Neural cell (in vitro differentiated cells): ENCODE data around the gene CDYL. TPM values are rescaled to one million over a fixed set of nuclear protein-coding genes. Genes with fewer than 3 reads are reported as not detected.

Experiments used
- H2AFZ ChIP-seq: fragments of 200-600, 300-800 bp; sonication (generic), shearing (Covaris generic); 2 replicates; pipeline ENCODE4 v1.6.0; 2014; ENCODE audit warnings: low read depth, mild to moderate bottlenecking, antibody characterized with exemption, low read length, moderate library complexity
- H3F3A ChIP-seq: fragments of 200-600 bp; shearing (Covaris generic); 2 replicates; pipeline ENCODE4 v1.6.1; 2016; ENCODE audit warnings: mild to moderate bottlenecking, moderate library complexity, mixed read lengths, antibody characterized with exemption, low read length; ENCODE audit not compliant: insufficient read depth, poor library complexity, severe bottlenecking
- H3K27ac ChIP-seq: fragments of 200-600, 300-800 bp; sonication (generic), shearing (Covaris generic); 2 replicates; pipeline ENCODE4 v1.5.1; 2014; ENCODE audit warnings: mild to moderate bottlenecking, low read length, moderate library complexity
- H3K27me3 ChIP-seq: fragments of 300-800, 200-600 bp; sonication (generic), shearing (Covaris generic); 2 replicates; pipeline ENCODE4 v1.6.0; 2014; ENCODE audit warnings: mild to moderate bottlenecking, low read depth, low read length, moderate library complexity; ENCODE audit not compliant: insufficient read depth
- H3K36me3 ChIP-seq: fragments of 300-800, 200-600 bp; sonication (generic), shearing (Covaris generic); 2 replicates; pipeline ENCODE4 v1.5.1; 2014; ENCODE audit warnings: mild to moderate bottlenecking, antibody characterized with exemption, low read length, moderate library complexity; ENCODE audit not compliant: insufficient read depth
- H3K4me2 ChIP-seq: fragments of 300-800, 200-600 bp; sonication (generic), shearing (Covaris generic); 2 replicates; pipeline ENCODE4 v1.6.0; 2014; ENCODE audit warnings: mild to moderate bottlenecking, low read length
- H3K4me3 ChIP-seq: fragments of 300-800, 200-600 bp; sonication (generic), shearing (Covaris generic); 2 replicates; pipeline ENCODE4 v1.5.1; 2014; ENCODE audit warnings: mild to moderate bottlenecking, low read length, moderate library complexity
- H3K79me2 ChIP-seq: fragments of 200-600 bp; shearing (Covaris generic); replicated peaks from 2 replicates; pipeline ENCODE4 v1.6.0; 2014; ENCODE audit warnings: mild to moderate bottlenecking, low read length, moderate library complexity; ENCODE audit not compliant: insufficient read depth
- H3K9ac ChIP-seq: fragments of 300-800, 200-600 bp; sonication (generic), shearing (Covaris generic); 2 replicates; pipeline ENCODE4 v1.6.1; 2016; ENCODE audit warnings: mild to moderate bottlenecking, low read length, mixed read lengths
- H3K9me2 ChIP-seq: fragments of 200-600 bp; shearing (Covaris generic); 2 replicates; pipeline ENCODE4 v1.6.1; 2016; ENCODE audit warnings: mild to moderate bottlenecking, low read length, mixed read lengths; ENCODE audit not compliant: insufficient read depth
- H3K9me3 ChIP-seq: fragments of 200-600, 300-800 bp; sonication (generic), shearing (Covaris generic); 2 replicates; pipeline ENCODE4 v1.6.1; 2016; ENCODE audit warnings: mild to moderate bottlenecking, mixed run types, low read length, moderate library complexity, mixed read lengths
- H4K20me1 ChIP-seq: fragments of 200-600 bp; shearing (Covaris generic); 2 replicates; pipeline ENCODE4 v1.6.1; 2016; ENCODE audit warnings: mild to moderate bottlenecking, mixed run types; ENCODE audit not compliant: insufficient read depth
- CTCF ChIP-seq: fragments of 450-650 bp; IDR thresholded peaks from 2 replicates; pipeline ENCODE4 v1.5.1; 2014; ENCODE audit warnings: antibody characterized with exemption, mild to moderate bottlenecking, moderate library complexity; ENCODE audit not compliant: poor library complexity, severe bottlenecking
- EP300 ChIP-seq: fragments of 450-650 bp; conservative IDR thresholded peaks from 2 replicates; pipeline ENCODE4 v1.6.1; 2014; ENCODE audit warnings: antibody characterized with exemption, mild to moderate bottlenecking, moderate library complexity; ENCODE audit not compliant: poor library complexity, severe bottlenecking
- EZH2 ChIP-seq: fragments of 200-600, 300-800 bp; shearing (Covaris generic), sonication (generic); IDR thresholded peaks from 2 replicates; pipeline ENCODE4 v1.6.1; 2014; ENCODE audit warnings: antibody characterized with exemption, low read length, borderline replicate concordance, mild to moderate bottlenecking; ENCODE audit not compliant: insufficient read depth, poor library complexity, severe bottlenecking
- MXI1 ChIP-seq: fragments of 450-650 bp; conservative IDR thresholded peaks from 2 replicates; pipeline ENCODE4 v1.6.1; 2014; ENCODE audit warnings: antibody characterized with exemption, mild to moderate bottlenecking; ENCODE audit not compliant: poor library complexity, severe bottlenecking
- POLR2AphosphoS5 ChIP-seq: IDR thresholded peaks from 2 replicates; pipeline ENCODE4 v1.6.1; 2012
- RAD21 ChIP-seq: fragments of 450-650 bp; conservative IDR thresholded peaks from 2 replicates; pipeline ENCODE4 v1.6.1; 2014; ENCODE audit warnings: antibody characterized with exemption, mild to moderate bottlenecking, moderate library complexity
- REST ChIP-seq: IDR thresholded peaks from 2 replicates; pipeline ENCODE4 v1.6.1; 2012; ENCODE audit warnings: borderline replicate concordance
- SMC3 ChIP-seq: fragments of 450-650 bp; conservative IDR thresholded peaks from 2 replicates; pipeline ENCODE4 v1.6.1; 2014; ENCODE audit warnings: antibody characterized with exemption, mild to moderate bottlenecking, moderate library complexity; ENCODE audit not compliant: poor library complexity
- TAF1 ChIP-seq: IDR thresholded peaks from 2 replicates; pipeline ENCODE4 v1.6.1; 2012; ENCODE audit warnings: low read depth
- polyA plus RNA-seq: library from polyadenylated mRNA; depleted of rRNA; stranded (reverse); fragments of >200 nt; gene quantifications from 2 replicates; pipeline ENCODE4 v1.2.3, GENCODE V29; 2014

The CDYL gene
- polyA plus RNA-seq, 1 donor from 2014 or later: 5.2 TPM

- no peak for TF ChIP-seq CTCF
- TF ChIP-seq SMC3: no peak
- TF ChIP-seq EZH2: no peak
- TF ChIP-seq REST: no peak
- no peak for TF ChIP-seq EP300
- no peak for TF ChIP-seq MXI1
- no peak for TF ChIP-seq POLR2AphosphoS5
- no peak for TF ChIP-seq RAD21
- no peak for TF ChIP-seq TAF1
- Histone ChIP-seq H3K27ac (no peak overlapping the region), H3F3A (no peaks in the 10 kb centered on the region), H3K9me3 (no peaks in the 10 kb centered on the region), H3K9ac (no peak overlapping the region), H4K20me1 (no peaks in the 10 kb centered on the region), H3K4me3 (no peak overlapping the region), H3K36me3 (no peaks in the 10 kb centered on the region), H3K4me2 (no peak overlapping the region), H3K79me2 (no peaks in the 10 kb centered on the region), H3K9me2 (no peaks in the 10 kb centered on the region), H2AFZ (no peak overlapping the region), H3K27me3 (no peaks in the 10 kb centered on the region)
Observed at GRCh38 chr6:4941782-4942672, 165.8 kb downstream of the CDYL start.

GRCh38 chr6:4942673-4943009, 166.4 kb downstream of the CDYL start:
- no peaks in the 10 kb centered on the region for H3K9me3 ChIP-seq
- H2AFZ ChIP-seq: no peak overlapping the region
- no peaks in the 10 kb centered on the region for H3F3A ChIP-seq
- no peak overlapping the region for H3K27ac ChIP-seq
- TF ChIP-seq POLR2AphosphoS5 (no peak), REST (no peak), TAF1 (no peak), CTCF (no peak), EZH2 (no peak), RAD21 (no peak), SMC3 (no peak), EP300 (no peak), MXI1 (no peak)
- H3K9me2 ChIP-seq: no peaks in the 10 kb centered on the region
- H3K4me2 ChIP-seq: no peak overlapping the region
- no peak overlapping the region for H3K9ac ChIP-seq
- H3K36me3 ChIP-seq: no peaks in the 10 kb centered on the region
- no peak overlapping the region for H3K4me3 ChIP-seq
- H3K27me3 ChIP-seq: no peaks in the 10 kb centered on the region
- H4K20me1 ChIP-seq: no peaks in the 10 kb centered on the region
- no peaks in the 10 kb centered on the region for H3K79me2 ChIP-seq
